ENCODE results near the gene ADAMTS2.

- TF ChIP-seq CTCF (conservative IDR thresholded peaks at IDR 0.05; ENCODE audit: low read depth, low read length) (no peak), EZH2 (IDR thresholded peaks at IDR 0.05; ENCODE audit: low read length, unreplicated experiment) (no peak), EZH2phosphoT487 (IDR thresholded peaks at IDR 0.05; ENCODE audit: borderline replicate concordance, low read length) (no peak)
Observed at GRCh38 chr5:179362355-179362754, 17.1 kb upstream of the ADAMTS2 start.
